Tibial nerve (tissue), 4 donors: ENCODE data around the gene COQ3. TPM values are rescaled to one million over a fixed set of nuclear protein-coding genes. Genes with fewer than 3 reads are reported as not detected.

Source experiments
- DNase-seq, 2 donors: peaks; one replicate each; pipeline ENCODE4 v3.0.0-alpha.2; 2019; ENCODE audit warnings: low spot score in 2 of 2
- H3K27ac ChIP-seq, 4 donors: fragments of 200-600 bp; sonication (generic) in 3 of 4; one replicate each; pipeline ENCODE4 v1.5.1; 2017 to 2019; ENCODE audit warnings: mild to moderate bottlenecking in 1 of 4
- H3K27me3 ChIP-seq, 2 donors: fragments of 200-600 bp; sonication (generic) in 1 of 2; one replicate each; pipeline versions ENCODE4 v1.5.1 to v1.6.0; 2017 to 2019
- H3K36me3 ChIP-seq, 3 donors: fragments of 200-600 bp; sonication (generic); one replicate each; pipeline ENCODE4 v1.5.1; 2018 to 2019
- H3K4me1 ChIP-seq, 4 donors: fragments of 200-600 bp; sonication (generic) in 3 of 4; one replicate each; pipeline ENCODE4 v1.5.1; 2017 to 2019
- H3K4me3 ChIP-seq, 4 donors: fragments of 200-600 bp; sonication (generic) in 3 of 4; one replicate each; pipeline ENCODE4 v1.5.1; 2017 to 2019; ENCODE audit warnings: mild to moderate bottlenecking in 1 of 4, moderate library complexity in 1 of 4
- H3K9me3 ChIP-seq, 4 donors: fragments of 200-600 bp; sonication (generic) in 3 of 4; one replicate each; pipeline ENCODE4 v1.5.1; 2017 to 2019
- CTCF ChIP-seq, 5 experiments: fragments of 200-600 bp in 3 of 5; fragments of 450-650 bp in 2 of 5; sonication (generic) in 3 of 5; IDR thresholded peaks; one replicate each; pipeline ENCODE4 v1.5.1; 2016 to 2019; ENCODE audit warnings: antibody characterized with exemption in 5 of 5, mild to moderate bottlenecking in 3 of 5, moderate library complexity in 2 of 5
- EP300 ChIP-seq, 2 donors: sonication (generic); formaldehyde crosslinking; IDR thresholded peaks; one replicate each; pipeline ENCODE4 v1.6.1; 2017; ENCODE audit warnings: antibody characterized with exemption in 2 of 2, mild to moderate bottlenecking in 1 of 2
- POLR2A ChIP-seq, 2 donors: fragments of 450-650 bp; IDR thresholded peaks; one replicate each; pipeline ENCODE4 v1.6.1; 2017; ENCODE audit warnings: antibody characterized with exemption in 2 of 2, mild to moderate bottlenecking in 2 of 2, moderate library complexity in 2 of 2
- WGBS, 2 donors: methylation state at CpG; one replicate each; pipeline ENCODE4 v1.1.5; 2018; 5-methylcytosine and 5-hydroxymethylcytosine counted together
- total RNA-seq, 4 donors: library from RNA; depleted of rRNA; stranded (reverse); fragments of >200 nt; gene quantifications; one replicate each; pipeline ENCODE4 v1.1.0, GENCODE V29; 2016

COQ3 gene
- total RNA-seq, 4 donors from 2014 or later, result 0.98 to 6.6 (median 2.1) TPM

DNA sequence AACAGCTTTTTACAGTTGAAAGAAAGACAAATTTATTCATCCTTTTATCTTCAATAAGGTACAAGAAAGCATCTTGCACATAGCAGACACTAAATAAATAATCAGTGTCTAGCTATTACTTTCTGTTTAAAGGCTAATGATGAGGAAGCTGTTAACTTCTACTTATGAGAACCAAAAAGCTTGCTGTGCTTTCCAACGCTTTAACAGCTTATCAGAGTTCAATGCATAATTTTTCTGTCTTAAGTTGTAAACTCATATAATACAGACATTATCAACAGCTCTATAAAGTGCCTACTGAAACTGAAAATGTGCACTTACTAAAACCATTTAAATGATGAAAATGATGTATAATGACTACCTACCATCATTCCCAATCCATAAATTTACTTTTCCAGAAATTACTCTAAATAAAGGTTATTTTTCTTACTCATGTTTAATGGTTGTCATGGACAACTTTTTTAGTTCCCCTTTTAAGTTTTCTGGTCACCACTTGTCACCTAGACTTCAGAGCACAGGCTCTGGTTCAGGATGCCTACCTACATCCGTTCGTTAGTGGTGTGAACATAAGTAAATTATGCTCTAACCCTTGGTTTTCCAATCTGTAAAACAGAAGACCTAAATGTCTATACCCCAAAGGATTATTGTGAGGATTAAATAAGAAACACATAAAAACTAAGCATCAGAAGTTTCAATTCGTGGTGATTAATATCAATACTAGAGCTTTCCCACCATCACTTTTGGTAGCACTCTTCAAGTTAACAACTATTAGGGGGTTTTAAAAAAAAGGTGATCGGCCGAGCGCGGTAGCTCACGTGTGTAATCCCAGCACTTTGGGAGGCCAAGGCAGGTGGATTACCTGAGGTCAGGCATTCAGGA lies 23.1 kb upstream of the COQ3 start:
- Histone ChIP-seq H3K4me3 (no peak overlapping the region), H3K27me3 (no peaks in the 10 kb centered on the region), H3K36me3 (peaks cover 0 to 16% (median 0%) of the 10 kb centered on the region in 3 donors), H3K27ac (no peak overlapping the region), H3K9me3 (no peaks in the 10 kb centered on the region), H3K4me1 (peaks cover 0 to 86% (median 22%) of the 10 kb centered on the region in 4 donors)
- WGBS, 2 donors, result 79 to 87% methylated on average over 9 of the region's 9 CpGs
- TF ChIP-seq CTCF (IDR thresholded peaks at IDR 0.05) (no peak), EP300 (IDR thresholded peaks at IDR 0.05) (no peak), POLR2A (IDR thresholded peaks at IDR 0.05) (no peak)
- no peak for DNase-seq

- WGBS, 2 donors, result 70 to 72% methylated on average over 2 of the region's 2 CpGs
- Histone ChIP-seq H3K4me3 (no peak overlapping the region), H3K9me3 (no peaks in the 10 kb centered on the region), H3K27ac (no peak overlapping the region), H3K27me3 (no peaks in the 10 kb centered on the region), H3K4me1 (peaks cover 0 to 86% (median 17%) of the 10 kb centered on the region in 4 donors), H3K36me3 (peaks cover 0 to 22% (median 0%) of the 10 kb centered on the region in 3 donors)
- TF ChIP-seq CTCF (IDR thresholded peaks at IDR 0.05), result no peak
- no peak for DNase-seq
Observed at GRCh38 chr6:99416226-99416625, 22.2 kb upstream of the COQ3 start.

GRCh38 chr6:99415446-99415845 lies 21.5 kb upstream of the COQ3 start:
- TF ChIP-seq POLR2A (IDR thresholded peaks at IDR 0.05) (no peak), EP300 (IDR thresholded peaks at IDR 0.05) (no peak), CTCF (IDR thresholded peaks at IDR 0.05) (no peak)
- H3K27ac ChIP-seq, result no peak overlapping the region
- no peak for DNase-seq
- H3K4me3 ChIP-seq, result no peak overlapping the region
- no peaks in the 10 kb centered on the region for H3K9me3 ChIP-seq
- H3K36me3 ChIP-seq, result peaks cover 0 to 26% (median 0%) of the 10 kb centered on the region in 3 donors
- peaks cover 0 to 79% (median 13%) of the 10 kb centered on the region in 4 donors for H3K4me1 ChIP-seq
- H3K27me3 ChIP-seq, result no peaks in the 10 kb centered on the region

DNA sequence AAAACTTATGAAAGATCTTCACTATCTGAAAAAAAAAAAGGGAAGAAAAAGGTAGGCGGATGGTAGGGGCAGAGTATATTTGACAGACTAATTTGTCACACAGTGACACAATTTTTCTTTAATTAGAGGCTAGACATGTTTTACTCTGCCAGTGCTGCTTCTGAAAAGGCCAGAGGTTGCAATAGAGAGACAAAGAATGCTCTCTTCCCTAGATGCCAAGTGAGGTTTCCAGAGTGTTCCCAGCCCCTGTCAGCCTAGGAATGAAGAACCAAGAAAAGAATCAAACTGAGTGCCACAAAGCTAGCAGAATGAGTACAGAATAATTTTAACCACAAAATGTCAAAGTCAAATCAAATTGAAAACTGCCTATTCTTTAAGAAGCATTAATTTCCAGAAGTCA lies 18.1 kb upstream of the COQ3 start:
- Histone ChIP-seq H3K27me3 (no peaks in the 10 kb centered on the region), H3K36me3 (peaks cover 0 to 53% (median 3%) of the 10 kb centered on the region in 3 donors), H3K4me3 (no peak overlapping the region), H3K9me3 (no peaks in the 10 kb centered on the region), H3K4me1 (peaks cover 0 to 54% (median 13%) of the 10 kb centered on the region in 4 donors), H3K27ac (peak overlapping the region in 1 of 4 donors; percentile 62)
- no peak for DNase-seq
- TF ChIP-seq CTCF (IDR thresholded peaks at IDR 0.05) (no peak), POLR2A (IDR thresholded peaks at IDR 0.05) (no peak), EP300 (IDR thresholded peaks at IDR 0.05) (no peak)
- 42 to 71% methylated on average over 1 of the region's 1 CpG for WGBS, 2 donors

GRCh38 chr6:99409672-99410071 lies 15.7 kb upstream of the COQ3 start:
- Histone ChIP-seq H3K27ac (no peak overlapping the region), H3K36me3 (peaks cover 3 to 77% (median 9%) of the 10 kb centered on the region in 3 donors), H3K27me3 (no peaks in the 10 kb centered on the region), H3K4me1 (peaks cover 0 to 34% (median 10%) of the 10 kb centered on the region in 4 donors), H3K9me3 (no peaks in the 10 kb centered on the region), H3K4me3 (no peak overlapping the region)
- no peak for TF ChIP-seq CTCF (IDR thresholded peaks at IDR 0.05)
- TF ChIP-seq POLR2A (IDR thresholded peaks at IDR 0.05), result no peak
- no peak for TF ChIP-seq EP300 (IDR thresholded peaks at IDR 0.05)
- DNase-seq, result no peak
